A549 (cell line): ENCODE data around the gene EVX1.

Experiments
- CTCF ChIP-seq: fragments of >200 bp; sonication (Bioruptor Twin); formaldehyde crosslinking; IDR thresholded peaks from 3 replicates; pipeline ENCODE4 v1.5.1; 2016
- MAX ChIP-seq: IDR thresholded peaks from 2 replicates; pipeline ENCODE4 v1.6.1; 2012

GRCh38 chr7:27198138-27198841 lies 44.3 kb upstream of the EVX1 start:
- TF ChIP-seq MAX (no peak), CTCF (no peak)
